ENCODE measurements around the gene ELAC1. TPM values are rescaled to one million over a fixed set of nuclear protein-coding genes. Genes with fewer than 3 reads are reported as not detected.
"Not testable (repeated sequence)": the region's sequence is repeated elsewhere in the genome, so short reads cannot be mapped to it uniquely, and the experiment has no call there.

Gene ELAC1
- total RNA-seq, 4 donors from 2014 or later: 3.4 to 14.2 (median 5.0) TPM

DNA sequence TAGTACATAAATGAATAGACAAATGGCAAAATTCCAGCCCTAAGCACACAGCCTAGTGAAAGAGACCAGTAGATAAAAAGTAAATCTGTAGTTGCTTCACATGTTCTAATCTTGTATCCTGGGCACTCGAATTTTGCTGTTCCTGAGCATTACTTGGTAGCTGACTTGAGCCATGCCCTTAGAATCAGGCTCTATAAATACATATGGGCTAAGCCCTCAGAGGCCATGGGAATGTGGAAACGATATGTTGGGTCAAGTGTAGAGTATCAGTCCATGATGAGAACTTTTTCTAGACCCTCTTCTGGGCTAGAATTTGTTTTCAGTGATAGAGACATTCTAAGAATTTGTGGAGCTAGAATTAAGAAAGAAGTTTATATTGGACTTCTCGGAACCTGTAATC, 21.9 kb downstream of the ELAC1 start:
- H3K4me3 ChIP-seq: no peak overlapping the region
- TF ChIP-seq POLR2AphosphoS5 (IDR thresholded peaks at IDR 0.05): no peak
- TF ChIP-seq EP300 (IDR thresholded peaks at IDR 0.05): no peak
- no peak for TF ChIP-seq CTCF (IDR thresholded peaks at IDR 0.05)
- TF ChIP-seq POLR2A (IDR thresholded peaks at IDR 0.05): no peak
- no peak overlapping the region for H3K27ac ChIP-seq
- H3K4me1 ChIP-seq: peaks cover 0 to 20% (median 0%) of the 10 kb centered on the region in 3 donors
- H3K36me3 ChIP-seq: peaks cover 0 to 3% of the 10 kb centered on the region in 2 donors
- H3K9me3 ChIP-seq: no peaks in the 10 kb centered on the region
- H3K27me3 ChIP-seq: no peaks in the 10 kb centered on the region
- 87 to 100% methylated on average over 3 of the region's 3 CpGs for WGBS, 2 donors (ENCODE audit: low coverage in 1 of 2)
- no peak for ATAC-seq

DNA sequence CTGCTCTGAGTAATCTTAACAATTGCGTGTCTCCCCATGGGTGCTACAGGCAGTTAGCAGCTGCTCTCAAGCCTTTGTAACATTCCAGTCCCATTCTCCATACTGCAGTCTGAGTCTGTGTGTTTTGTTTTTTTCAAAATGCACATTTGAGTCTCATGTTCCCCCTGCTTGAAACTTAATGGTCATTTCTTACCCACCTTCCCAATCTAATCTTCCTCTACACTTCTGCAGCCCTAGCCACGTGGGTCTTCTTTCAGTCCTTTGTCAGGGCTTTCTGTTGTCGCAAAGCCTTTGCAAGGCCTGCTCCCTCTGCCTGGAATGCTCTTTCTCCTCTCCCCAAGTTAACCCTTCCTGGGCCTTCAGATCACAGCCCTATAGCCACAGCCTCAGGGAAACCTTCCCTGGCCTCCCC, 24.5 kb downstream of the ELAC1 start:
- no peak for ATAC-seq
- Histone ChIP-seq H3K9me3 (no peaks in the 10 kb centered on the region), H3K36me3 (no peaks in the 10 kb centered on the region), H3K4me3 (no peak overlapping the region), H3K4me1 (peaks cover 0 to 5% (median 0%) of the 10 kb centered on the region in 3 donors), H3K27me3 (no peaks in the 10 kb centered on the region), H3K27ac (no peak overlapping the region)
- no peak for TF ChIP-seq EP300 (IDR thresholded peaks at IDR 0.05)
- TF ChIP-seq POLR2A (IDR thresholded peaks at IDR 0.05): no peak
- no peak for TF ChIP-seq POLR2AphosphoS5 (IDR thresholded peaks at IDR 0.05)
- TF ChIP-seq CTCF (IDR thresholded peaks at IDR 0.05): no peak
- WGBS, 2 donors (ENCODE audit: low coverage in 1 of 2): 63 to 64% methylated on average over 3 of the region's 3 CpGs

DNA sequence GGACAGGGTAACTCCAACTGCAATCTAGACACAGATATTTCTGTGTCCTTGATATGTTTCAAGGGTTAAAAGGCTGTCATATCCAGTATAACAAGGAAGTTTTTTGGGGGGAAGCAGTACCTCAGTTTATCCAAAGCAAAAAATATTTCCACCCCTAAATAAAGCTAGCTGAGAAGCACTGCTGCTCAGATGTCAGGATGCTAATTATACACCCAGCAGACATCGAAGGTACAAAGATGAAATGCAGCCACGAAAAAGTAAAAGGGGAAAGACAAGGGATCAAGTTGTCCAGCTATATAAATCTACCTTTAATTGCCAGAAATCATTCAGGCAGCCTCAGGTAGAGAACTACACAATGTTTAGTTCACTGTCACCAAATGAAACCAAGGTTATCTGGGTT, 26.2 kb downstream of the ELAC1 start:
- no peaks in the 10 kb centered on the region for H3K9me3 ChIP-seq
- no peak for ATAC-seq
- 58 to 70% methylated on average over 2 of the region's 2 CpGs for WGBS, 2 donors (ENCODE audit: low coverage in 1 of 2)
- no peaks in the 10 kb centered on the region for H3K27me3 ChIP-seq
- H3K27ac ChIP-seq: no peak overlapping the region
- H3K4me1 ChIP-seq: no peaks in the 10 kb centered on the region
- H3K36me3 ChIP-seq: no peaks in the 10 kb centered on the region
- H3K4me3 ChIP-seq: no peak overlapping the region
- TF ChIP-seq EP300 (IDR thresholded peaks at IDR 0.05) (no peak), POLR2AphosphoS5 (IDR thresholded peaks at IDR 0.05) (no peak), POLR2A (IDR thresholded peaks at IDR 0.05) (no peak), CTCF (IDR thresholded peaks at IDR 0.05) (no peak)

DNA sequence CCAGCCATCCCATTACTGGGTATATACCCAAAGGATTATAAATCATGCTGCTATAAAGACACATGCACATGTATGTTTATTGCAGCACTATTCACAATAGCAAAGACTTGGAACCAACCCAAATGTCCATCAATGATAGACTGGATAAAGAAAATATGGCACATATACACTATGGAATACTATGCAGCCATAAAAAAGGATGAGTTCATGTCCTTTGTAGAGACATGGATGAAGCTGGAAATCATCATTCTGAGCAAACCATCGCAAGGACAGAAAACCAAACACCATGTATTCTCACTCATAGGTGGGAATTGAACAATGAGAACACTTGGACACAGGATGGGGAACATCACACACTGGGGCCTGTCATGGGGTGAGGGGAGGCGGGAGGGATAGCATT, 35.3 kb downstream of the ELAC1 start:
- not testable (repeated sequence) for H3K4me3 ChIP-seq, H3K27ac ChIP-seq, H3K9me3 ChIP-seq, H3K27me3 ChIP-seq, H3K4me1 ChIP-seq, ATAC-seq
- WGBS, 2 donors (ENCODE audit: low coverage in 1 of 2): 93% methylated on average over 2 of the region's 2 CpGs; no CpG with 5 or more reads in 1 of the 2 donors
- H3K36me3 ChIP-seq: peaks cover 0 to 13% of the 10 kb centered on the region in 2 donors

DNA sequence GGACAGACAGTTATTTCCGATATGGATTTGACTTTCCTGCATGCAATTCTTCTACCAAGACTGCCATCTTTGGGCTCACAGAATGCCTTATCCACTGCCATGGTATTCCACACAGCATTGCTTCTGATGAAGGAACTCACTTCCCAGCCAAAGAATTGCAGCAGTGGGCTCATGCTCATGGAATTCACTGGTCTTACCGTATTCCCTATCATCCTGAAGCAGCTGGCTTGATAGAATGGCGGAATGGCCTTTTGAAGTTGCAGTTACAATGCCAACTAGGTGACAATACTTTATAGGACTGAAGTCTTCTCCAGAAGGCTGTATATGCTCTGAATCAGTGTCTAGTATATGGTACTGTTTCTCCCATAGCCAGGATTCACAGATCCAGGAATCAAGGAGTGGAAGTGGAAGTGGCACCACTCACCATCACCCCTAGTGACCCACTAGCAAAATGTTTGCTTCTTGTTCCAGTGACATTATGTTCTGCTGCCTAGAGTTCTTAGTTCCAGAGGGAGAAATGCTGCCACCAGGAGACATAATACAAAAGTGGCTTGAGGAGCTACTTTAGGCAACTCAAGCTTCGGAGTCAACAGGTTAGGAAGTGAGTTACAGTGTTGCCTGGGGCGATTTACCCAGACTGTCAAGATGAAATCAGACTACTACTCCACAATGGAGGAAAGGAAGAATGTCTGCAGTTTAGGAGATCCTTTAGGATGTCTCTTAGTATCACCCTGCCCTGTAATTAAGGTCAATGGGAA, 38.4 kb downstream of the ELAC1 start:
- Histone ChIP-seq H3K27ac (no peak overlapping the region), H3K9me3 (no peaks in the 10 kb centered on the region), H3K4me3 (no peak overlapping the region), H3K27me3 (no peaks in the 10 kb centered on the region), H3K4me1 (no peaks in the 10 kb centered on the region), H3K36me3 (no peaks in the 10 kb centered on the region)
- 71 to 82% methylated on average over 4 of the region's 5 CpGs for WGBS, 2 donors (ENCODE audit: low coverage in 1 of 2)
- TF ChIP-seq POLR2AphosphoS5 (IDR thresholded peaks at IDR 0.05) (no peak), POLR2A (IDR thresholded peaks at IDR 0.05) (no peak), EP300 (IDR thresholded peaks at IDR 0.05) (no peak), CTCF (IDR thresholded peaks at IDR 0.05) (no peak)
- ATAC-seq: no peak

Data from gastroesophageal sphincter (tissue), 4 donors.